Measurements from ENCODE around the gene BID.

- TF ChIP-seq, protein P1, sequence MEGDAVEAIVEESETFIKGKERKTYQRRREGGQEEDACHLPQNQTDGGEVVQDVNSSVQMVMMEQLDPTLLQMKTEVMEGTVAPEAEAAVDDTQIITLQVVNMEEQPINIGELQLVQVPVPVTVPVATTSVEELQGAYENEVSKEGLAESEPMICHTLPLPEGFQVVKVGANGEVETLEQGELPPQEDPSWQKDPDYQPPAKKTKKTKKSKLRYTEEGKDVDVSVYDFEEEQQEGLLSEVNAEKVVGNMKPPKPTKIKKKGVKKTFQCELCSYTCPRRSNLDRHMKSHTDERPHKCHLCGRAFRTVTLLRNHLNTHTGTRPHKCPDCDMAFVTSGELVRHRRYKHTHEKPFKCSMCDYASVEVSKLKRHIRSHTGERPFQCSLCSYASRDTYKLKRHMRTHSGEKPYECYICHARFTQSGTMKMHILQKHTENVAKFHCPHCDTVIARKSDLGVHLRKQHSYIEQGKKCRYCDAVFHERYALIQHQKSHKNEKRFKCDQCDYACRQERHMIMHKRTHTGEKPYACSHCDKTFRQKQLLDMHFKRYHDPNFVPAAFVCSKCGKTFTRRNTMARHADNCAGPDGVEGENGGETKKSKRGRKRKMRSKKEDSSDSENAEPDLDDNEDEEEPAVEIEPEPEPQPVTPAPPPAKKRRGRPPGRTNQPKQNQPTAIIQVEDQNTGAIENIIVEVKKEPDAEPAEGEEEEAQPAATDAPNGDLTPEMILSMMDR (IDR thresholded peaks at IDR 0.05; ENCODE audit: insufficient read depth, low read length): no peak
- TF ChIP-seq, protein P2, sequence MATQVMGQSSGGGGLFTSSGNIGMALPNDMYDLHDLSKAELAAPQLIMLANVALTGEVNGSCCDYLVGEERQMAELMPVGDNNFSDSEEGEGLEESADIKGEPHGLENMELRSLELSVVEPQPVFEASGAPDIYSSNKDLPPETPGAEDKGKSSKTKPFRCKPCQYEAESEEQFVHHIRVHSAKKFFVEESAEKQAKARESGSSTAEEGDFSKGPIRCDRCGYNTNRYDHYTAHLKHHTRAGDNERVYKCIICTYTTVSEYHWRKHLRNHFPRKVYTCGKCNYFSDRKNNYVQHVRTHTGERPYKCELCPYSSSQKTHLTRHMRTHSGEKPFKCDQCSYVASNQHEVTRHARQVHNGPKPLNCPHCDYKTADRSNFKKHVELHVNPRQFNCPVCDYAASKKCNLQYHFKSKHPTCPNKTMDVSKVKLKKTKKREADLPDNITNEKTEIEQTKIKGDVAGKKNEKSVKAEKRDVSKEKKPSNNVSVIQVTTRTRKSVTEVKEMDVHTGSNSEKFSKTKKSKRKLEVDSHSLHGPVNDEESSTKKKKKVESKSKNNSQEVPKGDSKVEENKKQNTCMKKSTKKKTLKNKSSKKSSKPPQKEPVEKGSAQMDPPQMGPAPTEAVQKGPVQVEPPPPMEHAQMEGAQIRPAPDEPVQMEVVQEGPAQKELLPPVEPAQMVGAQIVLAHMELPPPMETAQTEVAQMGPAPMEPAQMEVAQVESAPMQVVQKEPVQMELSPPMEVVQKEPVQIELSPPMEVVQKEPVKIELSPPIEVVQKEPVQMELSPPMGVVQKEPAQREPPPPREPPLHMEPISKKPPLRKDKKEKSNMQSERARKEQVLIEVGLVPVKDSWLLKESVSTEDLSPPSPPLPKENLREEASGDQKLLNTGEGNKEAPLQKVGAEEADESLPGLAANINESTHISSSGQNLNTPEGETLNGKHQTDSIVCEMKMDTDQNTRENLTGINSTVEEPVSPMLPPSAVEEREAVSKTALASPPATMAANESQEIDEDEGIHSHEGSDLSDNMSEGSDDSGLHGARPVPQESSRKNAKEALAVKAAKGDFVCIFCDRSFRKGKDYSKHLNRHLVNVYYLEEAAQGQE (IDR thresholded peaks at IDR 0.05; ENCODE audit: insufficient replicate concordance, low read depth): no peak
- no peak for TF ChIP-seq POLR2AphosphoS5 (IDR thresholded peaks at IDR 0.05; ENCODE audit: low read depth)
Measured at GRCh38 chr22:17725500-17725796, 48.8 kb downstream of the BID start.
